Neural cell (in vitro differentiated cells): ENCODE results near the gene PDE10A. TPM values are rescaled to one million over a fixed set of nuclear protein-coding genes. Genes with fewer than 3 reads are reported as not detected.

Experiments
- H2AFZ ChIP-seq: fragments of 200-600, 300-800 bp; sonication (generic), shearing (Covaris generic); 2 replicates; pipeline ENCODE4 v1.6.0; 2014; ENCODE audit warnings: low read depth, mild to moderate bottlenecking, antibody characterized with exemption, low read length, moderate library complexity
- H3F3A ChIP-seq: fragments of 200-600 bp; shearing (Covaris generic); 2 replicates; pipeline ENCODE4 v1.6.1; 2016; ENCODE audit warnings: mild to moderate bottlenecking, moderate library complexity, mixed read lengths, antibody characterized with exemption, low read length; ENCODE audit not compliant: insufficient read depth, poor library complexity, severe bottlenecking
- H3K27ac ChIP-seq: fragments of 200-600, 300-800 bp; sonication (generic), shearing (Covaris generic); 2 replicates; pipeline ENCODE4 v1.5.1; 2014; ENCODE audit warnings: mild to moderate bottlenecking, low read length, moderate library complexity
- H3K27me3 ChIP-seq: fragments of 300-800, 200-600 bp; sonication (generic), shearing (Covaris generic); 2 replicates; pipeline ENCODE4 v1.6.0; 2014; ENCODE audit warnings: mild to moderate bottlenecking, low read depth, low read length, moderate library complexity; ENCODE audit not compliant: insufficient read depth
- H3K36me3 ChIP-seq: fragments of 300-800, 200-600 bp; sonication (generic), shearing (Covaris generic); 2 replicates; pipeline ENCODE4 v1.5.1; 2014; ENCODE audit warnings: mild to moderate bottlenecking, antibody characterized with exemption, low read length, moderate library complexity; ENCODE audit not compliant: insufficient read depth
- H3K4me2 ChIP-seq: fragments of 300-800, 200-600 bp; sonication (generic), shearing (Covaris generic); 2 replicates; pipeline ENCODE4 v1.6.0; 2014; ENCODE audit warnings: mild to moderate bottlenecking, low read length
- H3K4me3 ChIP-seq: fragments of 300-800, 200-600 bp; sonication (generic), shearing (Covaris generic); 2 replicates; pipeline ENCODE4 v1.5.1; 2014; ENCODE audit warnings: mild to moderate bottlenecking, low read length, moderate library complexity
- H3K79me2 ChIP-seq: fragments of 200-600 bp; shearing (Covaris generic); replicated peaks from 2 replicates; pipeline ENCODE4 v1.6.0; 2014; ENCODE audit warnings: mild to moderate bottlenecking, low read length, moderate library complexity; ENCODE audit not compliant: insufficient read depth
- H3K9ac ChIP-seq: fragments of 300-800, 200-600 bp; sonication (generic), shearing (Covaris generic); 2 replicates; pipeline ENCODE4 v1.6.1; 2016; ENCODE audit warnings: mild to moderate bottlenecking, low read length, mixed read lengths
- H3K9me2 ChIP-seq: fragments of 200-600 bp; shearing (Covaris generic); 2 replicates; pipeline ENCODE4 v1.6.1; 2016; ENCODE audit warnings: mild to moderate bottlenecking, low read length, mixed read lengths; ENCODE audit not compliant: insufficient read depth
- H3K9me3 ChIP-seq: fragments of 200-600, 300-800 bp; sonication (generic), shearing (Covaris generic); 2 replicates; pipeline ENCODE4 v1.6.1; 2016; ENCODE audit warnings: mild to moderate bottlenecking, mixed run types, low read length, moderate library complexity, mixed read lengths
- H4K20me1 ChIP-seq: fragments of 200-600 bp; shearing (Covaris generic); 2 replicates; pipeline ENCODE4 v1.6.1; 2016; ENCODE audit warnings: mild to moderate bottlenecking, mixed run types; ENCODE audit not compliant: insufficient read depth
- EP300 ChIP-seq: fragments of 450-650 bp; conservative IDR thresholded peaks from 2 replicates; pipeline ENCODE4 v1.6.1; 2014; ENCODE audit warnings: antibody characterized with exemption, mild to moderate bottlenecking, moderate library complexity; ENCODE audit not compliant: poor library complexity, severe bottlenecking
- EZH2 ChIP-seq: fragments of 200-600, 300-800 bp; shearing (Covaris generic), sonication (generic); IDR thresholded peaks from 2 replicates; pipeline ENCODE4 v1.6.1; 2014; ENCODE audit warnings: antibody characterized with exemption, low read length, borderline replicate concordance, mild to moderate bottlenecking; ENCODE audit not compliant: insufficient read depth, poor library complexity, severe bottlenecking
- MXI1 ChIP-seq: fragments of 450-650 bp; conservative IDR thresholded peaks from 2 replicates; pipeline ENCODE4 v1.6.1; 2014; ENCODE audit warnings: antibody characterized with exemption, mild to moderate bottlenecking; ENCODE audit not compliant: poor library complexity, severe bottlenecking
- POLR2AphosphoS5 ChIP-seq: IDR thresholded peaks from 2 replicates; pipeline ENCODE4 v1.6.1; 2012
- RAD21 ChIP-seq: fragments of 450-650 bp; conservative IDR thresholded peaks from 2 replicates; pipeline ENCODE4 v1.6.1; 2014; ENCODE audit warnings: antibody characterized with exemption, mild to moderate bottlenecking, moderate library complexity
- SMC3 ChIP-seq: fragments of 450-650 bp; conservative IDR thresholded peaks from 2 replicates; pipeline ENCODE4 v1.6.1; 2014; ENCODE audit warnings: antibody characterized with exemption, mild to moderate bottlenecking, moderate library complexity; ENCODE audit not compliant: poor library complexity
- TAF1 ChIP-seq: IDR thresholded peaks from 2 replicates; pipeline ENCODE4 v1.6.1; 2012; ENCODE audit warnings: low read depth
- polyA plus RNA-seq: library from polyadenylated mRNA; depleted of rRNA; stranded (reverse); fragments of >200 nt; gene quantifications from 2 replicates; pipeline ENCODE4 v1.2.3, GENCODE V29; 2014
- TF ChIP-seq, protein P1 (sequence below): IDR thresholded peaks from 2 replicates; pipeline ENCODE4 v1.6.1; 2012; ENCODE audit warnings: borderline replicate concordance
- TF ChIP-seq, protein P2 (sequence below): fragments of 450-650 bp; IDR thresholded peaks from 2 replicates; pipeline ENCODE4 v1.5.1; 2014; ENCODE audit warnings: antibody characterized with exemption, mild to moderate bottlenecking, moderate library complexity; ENCODE audit not compliant: poor library complexity, severe bottlenecking

Gene PDE10A
- polyA plus RNA-seq, 1 donor from 2014 or later, result 52.4 TPM

DNA sequence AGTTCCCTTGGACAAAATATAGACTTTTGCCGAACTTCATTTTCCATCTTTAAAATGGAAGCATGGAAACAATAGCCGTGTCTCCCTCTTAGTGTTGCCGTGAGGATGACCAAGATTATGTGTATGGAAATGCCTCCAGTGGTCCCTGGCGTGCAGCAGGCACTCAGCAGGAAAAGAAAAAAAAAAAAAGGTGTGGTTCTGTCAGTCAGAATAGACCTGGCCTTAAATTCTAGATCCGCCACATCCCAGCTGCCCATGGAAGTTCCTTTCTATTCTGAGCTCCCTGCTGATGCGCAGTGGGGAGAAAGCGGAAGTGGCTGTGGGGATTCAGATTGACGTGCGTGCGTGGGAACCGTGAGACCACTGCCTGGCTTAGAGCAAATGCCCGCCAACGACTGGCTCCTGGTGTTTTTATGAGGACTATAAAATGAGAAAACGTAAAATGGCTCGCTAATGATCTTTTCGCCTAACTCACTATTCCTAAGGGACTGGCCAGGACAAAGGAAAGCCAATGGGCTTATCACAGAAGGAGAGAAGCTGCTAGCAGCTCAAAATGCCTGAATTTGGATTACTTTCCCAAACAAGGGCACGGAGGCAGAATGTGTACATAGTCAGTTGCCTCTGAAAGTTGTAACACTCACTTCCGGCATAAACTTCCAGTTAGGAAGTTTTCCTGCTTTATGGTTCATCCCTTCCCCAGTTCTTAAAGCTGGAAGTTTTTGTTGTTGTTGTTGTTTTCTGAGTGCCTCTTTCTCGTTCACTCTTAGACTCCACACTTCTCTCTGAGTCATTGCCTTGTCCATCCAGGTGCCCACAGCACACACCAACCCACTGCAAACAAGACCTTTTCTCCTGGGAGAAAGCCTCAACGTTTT is 11.4 kb upstream of the PDE10A start:
- Histone ChIP-seq H3K9ac (no peak overlapping the region), H3K36me3 (no peaks in the 10 kb centered on the region), H4K20me1 (no peaks in the 10 kb centered on the region), H3K27ac (no peak overlapping the region), H2AFZ (no peak overlapping the region), H3K9me2 (no peaks in the 10 kb centered on the region), H3K79me2 (no peaks in the 10 kb centered on the region), H3K9me3 (no peaks in the 10 kb centered on the region), H3K27me3 (no peaks in the 10 kb centered on the region), H3F3A (no peaks in the 10 kb centered on the region), H3K4me3 (no peak overlapping the region), H3K4me2 (no peak overlapping the region)
- no peak for TF ChIP-seq SMC3
- no peak for TF ChIP-seq POLR2AphosphoS5
- TF ChIP-seq, protein P1, sequence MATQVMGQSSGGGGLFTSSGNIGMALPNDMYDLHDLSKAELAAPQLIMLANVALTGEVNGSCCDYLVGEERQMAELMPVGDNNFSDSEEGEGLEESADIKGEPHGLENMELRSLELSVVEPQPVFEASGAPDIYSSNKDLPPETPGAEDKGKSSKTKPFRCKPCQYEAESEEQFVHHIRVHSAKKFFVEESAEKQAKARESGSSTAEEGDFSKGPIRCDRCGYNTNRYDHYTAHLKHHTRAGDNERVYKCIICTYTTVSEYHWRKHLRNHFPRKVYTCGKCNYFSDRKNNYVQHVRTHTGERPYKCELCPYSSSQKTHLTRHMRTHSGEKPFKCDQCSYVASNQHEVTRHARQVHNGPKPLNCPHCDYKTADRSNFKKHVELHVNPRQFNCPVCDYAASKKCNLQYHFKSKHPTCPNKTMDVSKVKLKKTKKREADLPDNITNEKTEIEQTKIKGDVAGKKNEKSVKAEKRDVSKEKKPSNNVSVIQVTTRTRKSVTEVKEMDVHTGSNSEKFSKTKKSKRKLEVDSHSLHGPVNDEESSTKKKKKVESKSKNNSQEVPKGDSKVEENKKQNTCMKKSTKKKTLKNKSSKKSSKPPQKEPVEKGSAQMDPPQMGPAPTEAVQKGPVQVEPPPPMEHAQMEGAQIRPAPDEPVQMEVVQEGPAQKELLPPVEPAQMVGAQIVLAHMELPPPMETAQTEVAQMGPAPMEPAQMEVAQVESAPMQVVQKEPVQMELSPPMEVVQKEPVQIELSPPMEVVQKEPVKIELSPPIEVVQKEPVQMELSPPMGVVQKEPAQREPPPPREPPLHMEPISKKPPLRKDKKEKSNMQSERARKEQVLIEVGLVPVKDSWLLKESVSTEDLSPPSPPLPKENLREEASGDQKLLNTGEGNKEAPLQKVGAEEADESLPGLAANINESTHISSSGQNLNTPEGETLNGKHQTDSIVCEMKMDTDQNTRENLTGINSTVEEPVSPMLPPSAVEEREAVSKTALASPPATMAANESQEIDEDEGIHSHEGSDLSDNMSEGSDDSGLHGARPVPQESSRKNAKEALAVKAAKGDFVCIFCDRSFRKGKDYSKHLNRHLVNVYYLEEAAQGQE, result no peak
- TF ChIP-seq TAF1, result no peak
- TF ChIP-seq, protein P2, sequence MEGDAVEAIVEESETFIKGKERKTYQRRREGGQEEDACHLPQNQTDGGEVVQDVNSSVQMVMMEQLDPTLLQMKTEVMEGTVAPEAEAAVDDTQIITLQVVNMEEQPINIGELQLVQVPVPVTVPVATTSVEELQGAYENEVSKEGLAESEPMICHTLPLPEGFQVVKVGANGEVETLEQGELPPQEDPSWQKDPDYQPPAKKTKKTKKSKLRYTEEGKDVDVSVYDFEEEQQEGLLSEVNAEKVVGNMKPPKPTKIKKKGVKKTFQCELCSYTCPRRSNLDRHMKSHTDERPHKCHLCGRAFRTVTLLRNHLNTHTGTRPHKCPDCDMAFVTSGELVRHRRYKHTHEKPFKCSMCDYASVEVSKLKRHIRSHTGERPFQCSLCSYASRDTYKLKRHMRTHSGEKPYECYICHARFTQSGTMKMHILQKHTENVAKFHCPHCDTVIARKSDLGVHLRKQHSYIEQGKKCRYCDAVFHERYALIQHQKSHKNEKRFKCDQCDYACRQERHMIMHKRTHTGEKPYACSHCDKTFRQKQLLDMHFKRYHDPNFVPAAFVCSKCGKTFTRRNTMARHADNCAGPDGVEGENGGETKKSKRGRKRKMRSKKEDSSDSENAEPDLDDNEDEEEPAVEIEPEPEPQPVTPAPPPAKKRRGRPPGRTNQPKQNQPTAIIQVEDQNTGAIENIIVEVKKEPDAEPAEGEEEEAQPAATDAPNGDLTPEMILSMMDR, result no peak
- TF ChIP-seq MXI1, result no peak
- no peak for TF ChIP-seq EZH2
- TF ChIP-seq EP300, result no peak
- no peak for TF ChIP-seq RAD21

DNA sequence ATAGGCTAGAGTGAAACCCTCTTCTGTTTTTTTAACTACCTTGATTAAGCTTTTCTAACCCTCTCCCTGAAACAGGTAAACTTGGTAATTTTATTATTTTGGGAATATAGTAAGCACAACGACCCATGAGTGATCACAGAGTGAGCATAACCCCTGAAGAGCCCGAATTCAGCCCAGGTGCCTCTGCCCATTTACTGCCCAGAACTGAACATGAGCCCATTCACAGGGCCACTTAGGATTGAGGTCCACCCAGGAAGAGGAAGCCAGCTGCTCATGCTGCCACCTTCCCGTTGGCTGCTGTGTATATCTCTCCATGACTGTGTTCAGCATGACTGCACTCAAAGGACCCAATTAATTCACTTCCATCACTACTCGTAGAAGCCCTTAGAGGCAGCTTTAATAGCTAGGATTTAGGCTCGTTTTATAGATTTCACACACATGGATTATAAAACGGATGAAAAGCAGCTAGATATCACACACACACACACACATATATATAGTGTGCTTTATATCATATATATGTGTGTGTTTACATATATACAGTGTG is 8.3 kb upstream of the PDE10A start:
- Histone ChIP-seq H3K79me2 (no peaks in the 10 kb centered on the region), H3K9me3 (no peaks in the 10 kb centered on the region), H4K20me1 (no peaks in the 10 kb centered on the region), H3K4me2 (no peak overlapping the region), H3K27me3 (peaks cover 16% of the 10 kb centered on the region), H3K4me3 (no peak overlapping the region), H3K9ac (no peak overlapping the region), H3F3A (no peaks in the 10 kb centered on the region), H2AFZ (no peak overlapping the region), H3K9me2 (no peaks in the 10 kb centered on the region), H3K36me3 (no peaks in the 10 kb centered on the region), H3K27ac (no peak overlapping the region)
- TF ChIP-seq POLR2AphosphoS5 (no peak), TAF1 (no peak), MXI1 (no peak), EZH2 (no peak), SMC3 (no peak), EP300 (no peak), RAD21 (no peak)
- TF ChIP-seq, protein P1, result no peak
- TF ChIP-seq, protein P2, result no peak
